Suprapubic skin (tissue), 4 donors: ENCODE results near the gene ZFP36L2. TPM values are rescaled to one million over a fixed set of nuclear protein-coding genes. Genes with fewer than 3 reads are reported as not detected.

Experiments used
- DNase-seq, 2 donors: peaks; one replicate each; pipeline ENCODE4 v3.0.0-alpha.2; 2019; ENCODE audit warnings: low spot score in 2 of 2
- H3K27ac ChIP-seq: fragments of 200-600 bp; sonication (generic); one replicate; pipeline ENCODE4 v1.5.1; 2019
- H3K27me3 ChIP-seq: fragments of 200-600 bp; sonication (generic); one replicate; pipeline ENCODE4 v1.5.1; 2019
- H3K36me3 ChIP-seq: fragments of 200-600 bp; sonication (generic); one replicate; pipeline ENCODE4 v1.5.1; 2019
- H3K4me1 ChIP-seq: fragments of 200-600 bp; sonication (generic); one replicate; pipeline ENCODE4 v1.5.1; 2019
- H3K4me3 ChIP-seq: fragments of 200-600 bp; sonication (generic); one replicate; pipeline ENCODE4 v1.5.1; 2019; ENCODE audit warnings: mild to moderate bottlenecking
- H3K9me3 ChIP-seq: fragments of 200-600 bp; sonication (generic); one replicate; pipeline ENCODE4 v1.5.1; 2019
- CTCF ChIP-seq, 2 donors: fragments of 200-600 bp in 1 of 2; fragments of 450-650 bp in 1 of 2; sonication (generic) in 1 of 2; IDR thresholded peaks; one replicate each; pipeline ENCODE4 v1.5.1; 2016 to 2019; ENCODE audit warnings: antibody characterized with exemption in 2 of 2, mild to moderate bottlenecking in 1 of 2, moderate library complexity in 1 of 2
- EP300 ChIP-seq: sonication (generic); formaldehyde crosslinking; IDR thresholded peaks from one replicate; pipeline ENCODE4 v1.6.1; 2017; ENCODE audit warnings: antibody characterized with exemption
- POLR2A ChIP-seq, 2 donors: fragments of 450-650 bp; IDR thresholded peaks; one replicate each; pipeline ENCODE4 v1.6.1; 2017; ENCODE audit warnings: antibody characterized with exemption in 2 of 2, mild to moderate bottlenecking in 2 of 2, moderate library complexity in 2 of 2
- POLR2AphosphoS5 ChIP-seq, 3 donors: sonication (generic); formaldehyde crosslinking; IDR thresholded peaks; one replicate each; pipeline ENCODE4 v1.6.1; 2017; ENCODE audit warnings: antibody characterized with exemption in 3 of 3
- WGBS: methylation state at CpG from one replicate; pipeline ENCODE4 v1.1.5; 2018; 5-methylcytosine and 5-hydroxymethylcytosine counted together
- total RNA-seq, 4 donors: library from RNA; depleted of rRNA; stranded (reverse); fragments of >200 nt; gene quantifications; one replicate each; pipeline ENCODE4 v1.1.0, GENCODE V29; 2016

The ZFP36L2 gene
- total RNA-seq, 4 donors from 2014 or later, result 198 to 238 (median 223) TPM

- H3K27ac ChIP-seq, result no peak overlapping the region
- H3K36me3 ChIP-seq, result no peaks in the 10 kb centered on the region
- no peak for DNase-seq
- no peaks in the 10 kb centered on the region for H3K9me3 ChIP-seq
- TF ChIP-seq CTCF (IDR thresholded peaks at IDR 0.05) (no peak), POLR2AphosphoS5 (IDR thresholded peaks at IDR 0.05) (no peak), EP300 (no peak), POLR2A (IDR thresholded peaks at IDR 0.05) (no peak)
- H3K27me3 ChIP-seq, result no peaks in the 10 kb centered on the region
- H3K4me1 ChIP-seq, result peaks cover 47% of the 10 kb centered on the region
- H3K4me3 ChIP-seq, result no peak overlapping the region
- 88% methylated on average over 6 of the region's 6 CpGs for WGBS
Measured at GRCh38 chr2:43215673-43216255, 10.6 kb downstream of the ZFP36L2 start.

- Histone ChIP-seq H3K9me3 (no peaks in the 10 kb centered on the region), H3K4me3 (no peak overlapping the region), H3K4me1 (peaks cover 45% of the 10 kb centered on the region), H3K36me3 (no peaks in the 10 kb centered on the region), H3K27me3 (no peaks in the 10 kb centered on the region), H3K27ac (no peak overlapping the region)
- 90% methylated on average over 5 of the region's 5 CpGs for WGBS
- no peak for DNase-seq
- no peak for TF ChIP-seq EP300
- TF ChIP-seq CTCF (IDR thresholded peaks at IDR 0.05), result no peak
- TF ChIP-seq POLR2A (IDR thresholded peaks at IDR 0.05), result no peak
- TF ChIP-seq POLR2AphosphoS5 (IDR thresholded peaks at IDR 0.05), result no peak
Measured at GRCh38 chr2:43214253-43214652, 12.2 kb downstream of the ZFP36L2 start.

- WGBS, result 77% methylated on average over 3 of the region's 3 CpGs
- no peaks in the 10 kb centered on the region for H3K27me3 ChIP-seq
- no peaks in the 10 kb centered on the region for H3K36me3 ChIP-seq
- peak overlapping the region; percentile 76 for H3K27ac ChIP-seq
- peak in 1 of 2 donors; percentile 82 for DNase-seq
- no peak for TF ChIP-seq POLR2AphosphoS5 (IDR thresholded peaks at IDR 0.05)
- no peak for TF ChIP-seq CTCF (IDR thresholded peaks at IDR 0.05)
- no peak for TF ChIP-seq EP300
- H3K4me3 ChIP-seq, result no peak overlapping the region
- no peaks in the 10 kb centered on the region for H3K9me3 ChIP-seq
- peaks cover 32% of the 10 kb centered on the region for H3K4me1 ChIP-seq
Measured at GRCh38 chr2:43212931-43213330, 13.5 kb downstream of the ZFP36L2 start.

GRCh38 chr2:43212216-43212835 is 14.1 kb downstream of the ZFP36L2 start:
- no peak overlapping the region for H3K4me3 ChIP-seq
- peaks cover 26% of the 10 kb centered on the region for H3K4me1 ChIP-seq
- TF ChIP-seq POLR2AphosphoS5 (IDR thresholded peaks at IDR 0.05), result no peak
- TF ChIP-seq CTCF (IDR thresholded peaks at IDR 0.05), result no peak
- no peak for TF ChIP-seq POLR2A (IDR thresholded peaks at IDR 0.05)
- 86% methylated on average over 11 of the region's 11 CpGs for WGBS
- peak overlapping the region; percentile 76 for H3K27ac ChIP-seq
- no peaks in the 10 kb centered on the region for H3K9me3 ChIP-seq
- no peaks in the 10 kb centered on the region for H3K36me3 ChIP-seq
- peak in 1 of 2 donors; percentile 64 for DNase-seq
- H3K27me3 ChIP-seq, result no peaks in the 10 kb centered on the region

- no peaks in the 10 kb centered on the region for H3K9me3 ChIP-seq
- peaks cover 25% of the 10 kb centered on the region for H3K4me1 ChIP-seq
- no peak for TF ChIP-seq POLR2A (IDR thresholded peaks at IDR 0.05)
- peak in 1 of 3 donors; percentile 47 for TF ChIP-seq POLR2AphosphoS5 (IDR thresholded peaks at IDR 0.05)
- no peak for TF ChIP-seq CTCF (IDR thresholded peaks at IDR 0.05)
- peak overlapping the region; percentile 76 for H3K27ac ChIP-seq
- no peaks in the 10 kb centered on the region for H3K27me3 ChIP-seq
- H3K36me3 ChIP-seq, result no peaks in the 10 kb centered on the region
- H3K4me3 ChIP-seq, result no peak overlapping the region
- 52% methylated on average over 20 of the region's 23 CpGs for WGBS
- peak in 1 of 2 donors; percentile 84 for DNase-seq
Measured at GRCh38 chr2:43210467-43211303, 15.7 kb downstream of the ZFP36L2 start.
